Sigmoid colon (tissue), 3 donors: Measurements from ENCODE around the gene ENTPD2.

Source experiments
- CTCF ChIP-seq, 4 experiments: fragments of 450-650 bp in 3 of 4; fragments of 200-600 bp in 1 of 4; IDR thresholded peaks; one replicate each; pipeline ENCODE4 v1.5.1; 2016 to 2019; ENCODE audit warnings: antibody characterized with exemption in 4 of 4, mild to moderate bottlenecking in 3 of 4, moderate library complexity in 2 of 4
- POLR2A ChIP-seq, 2 donors: fragments of 450-650 bp; IDR thresholded peaks; one replicate each; pipeline ENCODE4 v1.6.1; 2016; ENCODE audit warnings: antibody characterized with exemption in 2 of 2, mild to moderate bottlenecking in 2 of 2, moderate library complexity in 2 of 2

GRCh38 chr9:137017071-137017470 lies 36.8 kb downstream of the ENTPD2 start:
- TF ChIP-seq CTCF (IDR thresholded peaks at IDR 0.05) (no peak), POLR2A (IDR thresholded peaks at IDR 0.05) (no peak)
